Fibroblast of pulmonary artery (primary cell): ENCODE measurements around the gene ZBP1.

Source experiments
- DNase-seq: peaks from one replicate; pipeline ENCODE4 v3.0.0-alpha.2; 2010; ENCODE audit warnings: low read depth
- H3K4me3 ChIP-seq: replicated peaks from 2 replicates; pipeline ENCODE4 v1.5.1; 2011; ENCODE audit warnings: low read depth, mild to moderate bottlenecking, control low read depth, low read length, moderate library complexity
- TF ChIP-seq, protein P1 (sequence below): IDR thresholded peaks from 2 replicates; pipeline ENCODE4 v1.5.1; 2011; ENCODE audit warnings: mild to moderate bottlenecking, control low read depth, low read length, inconsistent platforms; ENCODE audit errors: missing control alignments

Gene ZBP1

GRCh38 chr20:57657535-57658446, 37.6 kb upstream of the ZBP1 start:
- no peak for DNase-seq
- H3K4me3 ChIP-seq, result no peak overlapping the region
- TF ChIP-seq, protein P1, sequence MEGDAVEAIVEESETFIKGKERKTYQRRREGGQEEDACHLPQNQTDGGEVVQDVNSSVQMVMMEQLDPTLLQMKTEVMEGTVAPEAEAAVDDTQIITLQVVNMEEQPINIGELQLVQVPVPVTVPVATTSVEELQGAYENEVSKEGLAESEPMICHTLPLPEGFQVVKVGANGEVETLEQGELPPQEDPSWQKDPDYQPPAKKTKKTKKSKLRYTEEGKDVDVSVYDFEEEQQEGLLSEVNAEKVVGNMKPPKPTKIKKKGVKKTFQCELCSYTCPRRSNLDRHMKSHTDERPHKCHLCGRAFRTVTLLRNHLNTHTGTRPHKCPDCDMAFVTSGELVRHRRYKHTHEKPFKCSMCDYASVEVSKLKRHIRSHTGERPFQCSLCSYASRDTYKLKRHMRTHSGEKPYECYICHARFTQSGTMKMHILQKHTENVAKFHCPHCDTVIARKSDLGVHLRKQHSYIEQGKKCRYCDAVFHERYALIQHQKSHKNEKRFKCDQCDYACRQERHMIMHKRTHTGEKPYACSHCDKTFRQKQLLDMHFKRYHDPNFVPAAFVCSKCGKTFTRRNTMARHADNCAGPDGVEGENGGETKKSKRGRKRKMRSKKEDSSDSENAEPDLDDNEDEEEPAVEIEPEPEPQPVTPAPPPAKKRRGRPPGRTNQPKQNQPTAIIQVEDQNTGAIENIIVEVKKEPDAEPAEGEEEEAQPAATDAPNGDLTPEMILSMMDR, result no peak

DNA sequence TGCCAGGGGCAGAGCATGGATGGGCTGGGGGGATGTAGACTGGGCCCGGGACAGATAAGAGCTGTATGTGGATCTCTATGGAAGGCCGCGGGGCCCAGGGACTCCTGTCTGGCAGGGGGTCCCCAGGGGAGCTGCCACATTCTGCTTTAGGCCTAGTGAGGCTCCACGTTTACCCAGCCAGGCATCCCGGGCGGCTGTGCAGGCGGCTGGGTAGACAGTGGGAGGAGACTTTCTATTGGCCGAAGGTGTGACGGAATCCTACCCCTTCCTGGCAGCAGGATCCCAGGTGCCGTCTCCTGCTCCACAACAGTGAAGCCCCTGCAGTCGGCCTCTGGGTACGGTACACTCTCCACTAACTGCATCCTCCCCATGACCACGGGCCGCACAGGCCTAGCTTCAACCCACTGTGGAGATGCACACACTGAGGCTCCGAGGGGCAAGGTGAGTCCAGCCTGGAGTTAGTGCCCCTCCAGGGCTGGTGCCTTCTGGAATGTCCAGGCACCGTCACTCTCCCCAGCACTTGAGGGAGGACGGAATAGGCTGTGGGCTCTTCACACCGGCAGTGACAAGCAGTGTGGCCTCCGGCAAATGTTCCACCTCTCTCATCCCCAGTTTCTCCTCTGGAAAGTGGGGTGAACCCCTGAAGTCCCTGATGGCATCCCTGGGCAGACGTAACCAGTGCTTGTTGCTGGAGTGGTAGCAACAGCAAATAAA, 36.8 kb upstream of the ZBP1 start:
- no peak overlapping the region for H3K4me3 ChIP-seq
- no peak for DNase-seq
- TF ChIP-seq, protein P1, result no peak

DNA sequence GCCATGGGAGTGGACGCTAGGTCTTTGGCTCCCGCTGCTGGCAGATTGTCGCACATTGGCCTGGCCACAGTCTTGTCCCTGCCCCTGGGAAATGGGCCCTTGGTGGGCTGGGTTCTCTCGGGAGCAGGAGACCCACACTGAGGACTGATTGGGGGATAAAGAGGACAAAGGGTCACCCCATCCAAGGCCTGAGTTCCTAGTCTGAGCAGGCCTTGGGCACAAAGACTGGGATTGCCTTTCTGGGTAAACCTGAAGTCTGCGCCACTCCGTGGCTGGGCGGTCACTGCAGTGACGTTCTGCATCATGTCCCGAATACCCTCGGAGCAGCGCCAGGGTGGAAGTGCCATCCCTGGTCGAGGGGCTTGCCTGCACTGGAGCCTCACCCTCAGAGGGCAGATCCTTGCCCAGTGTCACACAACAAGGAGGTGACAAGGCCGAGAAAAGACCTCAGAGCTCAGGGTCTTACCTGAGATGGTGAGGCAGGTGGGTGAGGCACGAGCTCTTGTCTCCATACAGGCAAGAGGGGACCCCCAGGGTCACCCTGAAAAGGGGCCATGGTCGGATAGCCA, 36.1 kb upstream of the ZBP1 start:
- H3K4me3 ChIP-seq, result no peak overlapping the region
- TF ChIP-seq, protein P1, result no peak
- no peak for DNase-seq

GRCh38 chr20:57655809-57656155, 35.6 kb upstream of the ZBP1 start:
- H3K4me3 ChIP-seq, result no peak overlapping the region
- TF ChIP-seq, protein P1, result no peak
- DNase-seq, result no peak

- TF ChIP-seq, protein P1, result no peak
- DNase-seq, result no peak
- H3K4me3 ChIP-seq, result no peak overlapping the region
Measured at GRCh38 chr20:57654998-57655808, 35.0 kb upstream of the ZBP1 start.

DNA sequence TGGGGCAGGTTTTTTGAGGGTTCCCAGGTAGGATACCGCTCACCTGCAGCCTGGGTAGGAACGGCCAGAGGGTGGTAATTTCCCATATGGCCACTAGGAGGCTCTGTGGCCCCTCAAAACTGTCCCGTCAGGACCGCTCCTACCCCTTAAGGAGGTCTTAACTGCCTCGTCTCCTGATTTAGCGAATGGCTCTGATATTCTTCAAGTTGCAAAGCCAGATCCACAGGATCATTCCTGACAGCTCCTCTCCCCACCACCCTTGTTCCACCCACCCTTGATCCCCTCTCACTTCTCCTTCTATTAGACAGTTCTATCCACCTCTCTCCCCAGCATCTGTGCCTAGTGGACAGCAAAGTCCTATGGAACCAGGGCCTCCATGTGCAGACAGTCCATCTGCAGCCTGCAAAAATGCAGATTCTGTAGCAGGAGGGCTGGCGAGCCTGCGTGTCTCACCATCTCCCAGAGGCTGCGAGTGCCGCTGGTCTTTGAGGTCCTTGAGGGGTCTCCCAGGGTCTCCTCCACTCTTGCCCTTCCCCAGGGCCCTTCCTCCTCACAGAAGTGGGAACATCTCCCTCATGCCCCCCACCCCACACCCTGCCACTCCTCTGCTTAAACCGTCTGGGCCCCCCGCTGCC, 34.3 kb upstream of the ZBP1 start:
- peak; percentile 69 for DNase-seq
- TF ChIP-seq, protein P1, result peak; percentile 89
- no peak overlapping the region for H3K4me3 ChIP-seq
